Pancreas (tissue), 10 donors: ENCODE results near the gene JAM2. TPM values are rescaled to one million over a fixed set of nuclear protein-coding genes. Genes with fewer than 3 reads are reported as not detected.

Experiments
- ATAC-seq, 4 donors: fragments of 200-7000 bp; cut with Tn5 transposase; one replicate each; pipeline versions ENCODE4 v1.8.0 to v1.9.1; 2020; ENCODE audit warnings: mild to moderate bottlenecking in 4 of 4, moderate library complexity in 4 of 4
- DNase-seq, 6 donors: peaks; one replicate each; pipeline ENCODE4 v3.0.0-alpha.2; 2020
- FAIRE-seq: peaks from 2 replicates; lab custom pipeline; 2012; peaks lifted over from hg19 to GRCh38; lab: Jason Lieb, UNC
- H3K27ac ChIP-seq, 4 donors: fragments of 200-600 bp; sonication (generic); 1 replicate in 3 of 4; 2 replicates in 1 of 4; pipeline versions ENCODE4 v1.5.0 to v1.8.0; 2020
- H3K27me3 ChIP-seq, 4 donors: fragments of 200-600 bp; one replicate each; pipeline ENCODE4 v1.8.0; 2021
- H3K36me3 ChIP-seq, 3 donors: fragments of 200-600 bp; sonication (generic) in 1 of 3; one replicate each; pipeline versions ENCODE4 v1.5.0 to v1.8.0; 2020 to 2021
- H3K4me1 ChIP-seq, 3 donors: fragments of 200-600 bp; one replicate each; pipeline ENCODE4 v1.8.0; 2021
- H3K4me3 ChIP-seq, 4 donors: fragments of 200-600 bp; sonication (generic) in 2 of 4; one replicate each; pipeline versions ENCODE4 v1.5.0 to v1.8.0; 2020 to 2021
- H3K9me3 ChIP-seq, 4 donors: fragments of 200-600 bp; one replicate each; pipeline ENCODE4 v1.8.0; 2021
- CTCF ChIP-seq, 4 donors: fragments of 200-600 bp; sonication (generic) in 3 of 4; IDR thresholded peaks; one replicate each; pipeline versions ENCODE4 v1.5.0 to v1.8.0; 2021; ENCODE audit warnings: antibody characterized with exemption in 4 of 4
- WGBS, 2 donors: extraction: QIAGEN DNeasy Blood & Tissue Kit; methylation state at CpG; one replicate each; pipeline ENCODE4 v1.1.7; 2013; 5-methylcytosine and 5-hydroxymethylcytosine counted together
- intact Hi-C, 3 donors: fragments of 100-400 bp; cut with DNase I; formaldehyde crosslinking; loops; one replicate each; pipeline versions ENCODE4 v1.11.1 to v1.14.2; 2022
- polyA plus RNA-seq, 2 donors: library from polyadenylated mRNA; stranded (reverse); fragments of 200-250 nt; gene quantifications; one replicate each; pipeline ENCODE4 v1.2.3, GENCODE V29; 2013
- total RNA-seq, 6 donors: library from RNA; stranded (reverse); fragmentation: NEBNext Ultra II Directional in 4 of 6; extraction: Animal tissue kit (Norgen Biotek cat#: 25700) in 4 of 6; gene quantifications; one replicate each; pipeline versions ENCODE4 v1.2.1 to v1.2.4, GENCODE V29; 2021 to 2023
- donor health status: healthy with polysubstance abuse.
- donor health status: DM: no; HTN: no; CAD: no; lungs with moderate emphysema.
- donor health status: DM: no; HTN: no; CAD: no.
- donor health status: control.
- donor health status: control.
- donor health status: Bipolar disorder and iron deficiency.
- donor health status: DM: yes; HTN: yes; CAD: no.
- donor health status: DM: no; HTN: no; CAD: no.
- donor health status: DM: no; HTN: no; CAD: no.
- donor health status: DM: yes; HTN: yes; CAD: no.

The JAM2 gene
- total and polyA plus RNA-seq, 8 donors = 1.4 to 8.5 (median 2.7) TPM

- Histone ChIP-seq H3K4me3 (no peak overlapping the region), H3K27me3 (no peaks in the 10 kb centered on the region), H3K4me1 (no peaks in the 10 kb centered on the region), H3K27ac (no peak overlapping the region), H3K36me3 (no peaks in the 10 kb centered on the region), H3K9me3 (no peaks in the 10 kb centered on the region)
- 39 to 63% methylated on average over 1 of the region's 1 CpG for WGBS, 2 donors
- no peak for FAIRE-seq
- intact Hi-C loops = no loop called here
- TF ChIP-seq CTCF (IDR thresholded peaks at IDR 0.05) = no peak
- no peak for DNase-seq
- ATAC-seq = no peak
Measured at GRCh38 chr21:25646474-25646873, 7.4 kb downstream of the JAM2 start.

- Histone ChIP-seq H3K36me3 (no peaks in the 10 kb centered on the region), H3K4me1 (no peaks in the 10 kb centered on the region), H3K9me3 (no peaks in the 10 kb centered on the region), H3K4me3 (no peak overlapping the region), H3K27me3 (no peaks in the 10 kb centered on the region), H3K27ac (no peak overlapping the region)
- DNase-seq (no peak), FAIRE-seq (no peak), ATAC-seq (peak in 1 of 4 donors; percentile 38)
- no peak for TF ChIP-seq CTCF (IDR thresholded peaks at IDR 0.05)
- 56 to 65% methylated on average over 5 of the region's 5 CpGs for WGBS, 2 donors
- intact Hi-C loops = no loop called here
Measured at GRCh38 chr21:25647647-25648046, 8.6 kb downstream of the JAM2 start.

- Histone ChIP-seq H3K4me1 (no peaks in the 10 kb centered on the region), H3K27me3 (no peaks in the 10 kb centered on the region), H3K27ac (no peak overlapping the region), H3K4me3 (no peak overlapping the region), H3K9me3 (no peaks in the 10 kb centered on the region), H3K36me3 (no peaks in the 10 kb centered on the region)
- intact Hi-C loops = no loop called here
- no peak for FAIRE-seq
- TF ChIP-seq CTCF (IDR thresholded peaks at IDR 0.05) = no peak
- WGBS, 2 donors = 74 to 77% methylated on average over 7 of the region's 7 CpGs
- ATAC-seq = no peak
- DNase-seq = no peak
Measured at GRCh38 chr21:25649146-25649545, 10.1 kb downstream of the JAM2 start.

GRCh38 chr21:25656412-25656811 is 17.4 kb downstream of the JAM2 start:
- no peak overlapping the region for H3K27ac ChIP-seq
- intact Hi-C loops = no loop called here
- 81 to 92% methylated on average over 2 of the region's 2 CpGs for WGBS, 2 donors
- no peak overlapping the region for H3K4me3 ChIP-seq
- no peak for ATAC-seq
- no peak for DNase-seq
- FAIRE-seq = no peak
- no peaks in the 10 kb centered on the region for H3K9me3 ChIP-seq
- no peaks in the 10 kb centered on the region for H3K27me3 ChIP-seq
- no peaks in the 10 kb centered on the region for H3K4me1 ChIP-seq
- TF ChIP-seq CTCF (IDR thresholded peaks at IDR 0.05) = no peak
- H3K36me3 ChIP-seq = no peaks in the 10 kb centered on the region

GRCh38 chr21:25657140-25657539 is 18.1 kb downstream of the JAM2 start:
- ATAC-seq (no peak), DNase-seq (no peak), FAIRE-seq (no peak)
- H3K9me3 ChIP-seq = no peaks in the 10 kb centered on the region
- H3K36me3 ChIP-seq = no peaks in the 10 kb centered on the region
- H3K27me3 ChIP-seq = no peaks in the 10 kb centered on the region
- H3K4me1 ChIP-seq = no peaks in the 10 kb centered on the region
- no peak overlapping the region for H3K4me3 ChIP-seq
- TF ChIP-seq CTCF (IDR thresholded peaks at IDR 0.05) = no peak
- H3K27ac ChIP-seq = no peak overlapping the region
- intact Hi-C loops = no loop called here
- WGBS, 2 donors = 81 to 94% methylated on average over 2 of the region's 2 CpGs
